OCI-LY7 (cell line): Measurements from ENCODE around the gene FAM151A. TPM values are rescaled to one million over a fixed set of nuclear protein-coding genes. Genes with fewer than 3 reads are reported as not detected.

Source experiments
- BruUV-seq: library from RNA; stranded (reverse); fragments of 400-500 nt; replicated peaks from 2 replicates; lab custom pipeline; 2021; lab: Mats Ljungman, UMichigan
- CTCF ChIA-PET: fragments of 300-600 bp; sonication (Branson Sonifier 250); formaldehyde crosslinking; loops from one replicate; lab custom pipeline; 2022; ENCODE audit warnings: antibody characterized with exemption; ENCODE audit not compliant: unreplicated experiment; lab: Charles Lee
- POLR2A ChIA-PET: fragments of 300-600 bp; sonication (Branson Sonifier 250); formaldehyde crosslinking; loops from one replicate; lab custom pipeline; 2022; ENCODE audit warnings: antibody characterized with exemption; lab: Charles Lee
- DNase-seq: peaks from one replicate; pipeline ENCODE4 v3.0.0-alpha.2; 2015; ENCODE audit warnings: low spot score
- H2AFZ ChIP-seq: fragments of 200-600 bp; sonication (generic), shearing (Covaris generic); 2 replicates; pipeline ENCODE4 v1.6.1; 2014; ENCODE audit warnings: mild to moderate bottlenecking, antibody characterized with exemption, low read length, moderate library complexity
- H3K27ac ChIP-seq: fragments of 200-600 bp; sonication (generic); 2 replicates; pipeline ENCODE4 v1.5.1; 2014; ENCODE audit warnings: mixed run types, low read depth, mild to moderate bottlenecking, moderate library complexity, low read length, inconsistent platforms; ENCODE audit not compliant: poor library complexity, severe bottlenecking
- H3K36me3 ChIP-seq: fragments of 200-600 bp; sonication (generic); 2 replicates; pipeline ENCODE4 v1.6.1; 2014; ENCODE audit warnings: mild to moderate bottlenecking, antibody characterized with exemption, low read length, moderate library complexity, mixed read lengths; ENCODE audit not compliant: insufficient read depth
- H3K4me1 ChIP-seq: fragments of 200-600 bp; sonication (generic); 2 replicates; pipeline ENCODE4 v1.5.1; 2014; ENCODE audit warnings: mild to moderate bottlenecking, low read length; ENCODE audit not compliant: insufficient read depth, poor library complexity, severe bottlenecking
- H3K4me2 ChIP-seq: fragments of 200-600 bp; sonication (generic); 2 replicates; pipeline ENCODE4 v1.6.1; 2014; ENCODE audit warnings: mild to moderate bottlenecking, low read length
- H3K4me3 ChIP-seq: fragments of 200-600 bp; sonication (generic); 2 replicates; pipeline ENCODE4 v1.5.1; 2014; ENCODE audit warnings: mild to moderate bottlenecking, low read depth, low read length; ENCODE audit not compliant: poor library complexity, severe bottlenecking
- H3K79me2 ChIP-seq: fragments of 200-600 bp; sonication (generic); 2 replicates; pipeline ENCODE4 v1.6.1; 2016; ENCODE audit warnings: low read depth, mild to moderate bottlenecking, low read length, moderate library complexity, mixed read lengths; ENCODE audit not compliant: insufficient read depth
- H3K9me2 ChIP-seq: fragments of 200-600 bp; sonication (generic); 2 replicates; pipeline ENCODE4 v1.6.1; 2016; ENCODE audit warnings: mild to moderate bottlenecking, low read length, mixed read lengths; ENCODE audit not compliant: insufficient read depth
- H3K9me3 ChIP-seq: fragments of 200-600 bp; sonication (generic); 2 replicates; pipeline ENCODE4 v1.6.1; 2014; ENCODE audit warnings: mild to moderate bottlenecking, mixed run types, low read length, mixed read lengths
- H4K20me1 ChIP-seq: fragments of 200-600 bp; sonication (generic); 2 replicates; pipeline ENCODE4 v1.6.1; 2014; ENCODE audit warnings: mild to moderate bottlenecking, antibody characterized with exemption, low read length, moderate library complexity, mixed read lengths; ENCODE audit not compliant: insufficient read depth
- EZH2phosphoT487 ChIP-seq: fragments of 200-600 bp; sonication (generic); IDR thresholded peaks from 2 replicates; pipeline ENCODE4 v1.6.1; 2018; ENCODE audit warnings: low read depth, borderline replicate concordance, mild to moderate bottlenecking, mixed run types, antibody characterized with exemption, low read length, moderate library complexity, mixed read lengths
- intact Hi-C: fragments of 100-400 bp; cut with micrococcal nuclease; formaldehyde crosslinking; loops from one replicate; pipeline ENCODE4 v1.10.0; 2022; ENCODE audit not compliant: unreplicated experiment
- total RNA-seq, 2 experiments: library from RNA; depleted of rRNA in 1 of 2; stranded (reverse); fragments of >200 nt in 1 of 2; shearing (Covaris generic) in 1 of 2; gene quantifications; 2 replicates each; pipeline ENCODE4 v1.2.3, GENCODE V29; 2014 to 2022
- TF ChIP-seq, protein P1 (sequence below): fragments of 200-600 bp; sonication (generic); conservative IDR thresholded peaks from 2 replicates; pipeline ENCODE4 v1.5.1; 2014; ENCODE audit warnings: mild to moderate bottlenecking, antibody characterized with exemption, low read length, moderate library complexity, mixed read lengths

FAM151A gene
- total RNA-seq, 2 experiments from 2014 or later, result not detected

DNA sequence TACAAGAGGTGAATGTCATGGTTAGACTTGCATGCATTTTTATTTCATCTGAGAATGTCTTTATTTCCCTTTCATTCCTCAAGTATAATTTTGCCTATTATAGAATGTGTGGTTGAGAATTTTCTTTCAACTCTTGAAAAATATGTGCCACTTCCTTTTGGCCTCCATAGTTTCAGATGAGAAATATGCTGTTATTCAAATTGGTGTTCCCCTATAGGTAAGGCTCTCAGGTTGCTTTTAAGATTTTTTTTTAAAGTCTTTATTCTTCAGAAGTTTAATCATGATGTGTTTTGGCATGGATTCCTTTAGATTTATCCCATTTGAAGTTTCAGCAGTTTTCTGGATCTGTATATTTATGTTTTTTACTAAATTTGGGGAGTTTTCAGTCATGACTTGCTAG is 20.4 kb upstream of the FAM151A start:
- intact Hi-C loops, result no loop called here
- peaks cover 7% of the 10 kb centered on the region; the same call in 1 of the 2 replicates for H3K9me3 ChIP-seq
- H3K36me3 ChIP-seq, result no peaks in the 10 kb centered on the region
- no peaks in the 10 kb centered on the region for H3K9me2 ChIP-seq
- no peaks in the 10 kb centered on the region for H3K79me2 ChIP-seq
- no TSS peak for BruUV-seq
- H3K4me3 ChIP-seq, result no peak overlapping the region
- H3K4me2 ChIP-seq, result no peak overlapping the region
- no peaks in the 10 kb centered on the region for H3K4me1 ChIP-seq
- CTCF ChIA-PET, result no interaction called here
- no peak for TF ChIP-seq EZH2phosphoT487
- TF ChIP-seq, protein P1, sequence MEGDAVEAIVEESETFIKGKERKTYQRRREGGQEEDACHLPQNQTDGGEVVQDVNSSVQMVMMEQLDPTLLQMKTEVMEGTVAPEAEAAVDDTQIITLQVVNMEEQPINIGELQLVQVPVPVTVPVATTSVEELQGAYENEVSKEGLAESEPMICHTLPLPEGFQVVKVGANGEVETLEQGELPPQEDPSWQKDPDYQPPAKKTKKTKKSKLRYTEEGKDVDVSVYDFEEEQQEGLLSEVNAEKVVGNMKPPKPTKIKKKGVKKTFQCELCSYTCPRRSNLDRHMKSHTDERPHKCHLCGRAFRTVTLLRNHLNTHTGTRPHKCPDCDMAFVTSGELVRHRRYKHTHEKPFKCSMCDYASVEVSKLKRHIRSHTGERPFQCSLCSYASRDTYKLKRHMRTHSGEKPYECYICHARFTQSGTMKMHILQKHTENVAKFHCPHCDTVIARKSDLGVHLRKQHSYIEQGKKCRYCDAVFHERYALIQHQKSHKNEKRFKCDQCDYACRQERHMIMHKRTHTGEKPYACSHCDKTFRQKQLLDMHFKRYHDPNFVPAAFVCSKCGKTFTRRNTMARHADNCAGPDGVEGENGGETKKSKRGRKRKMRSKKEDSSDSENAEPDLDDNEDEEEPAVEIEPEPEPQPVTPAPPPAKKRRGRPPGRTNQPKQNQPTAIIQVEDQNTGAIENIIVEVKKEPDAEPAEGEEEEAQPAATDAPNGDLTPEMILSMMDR, result no peak
- POLR2A ChIA-PET, result no interaction called here
- no peak for DNase-seq
- no peak overlapping the region for H3K27ac ChIP-seq
- H2AFZ ChIP-seq, result no peak overlapping the region
- no peaks in the 10 kb centered on the region for H4K20me1 ChIP-seq

DNA sequence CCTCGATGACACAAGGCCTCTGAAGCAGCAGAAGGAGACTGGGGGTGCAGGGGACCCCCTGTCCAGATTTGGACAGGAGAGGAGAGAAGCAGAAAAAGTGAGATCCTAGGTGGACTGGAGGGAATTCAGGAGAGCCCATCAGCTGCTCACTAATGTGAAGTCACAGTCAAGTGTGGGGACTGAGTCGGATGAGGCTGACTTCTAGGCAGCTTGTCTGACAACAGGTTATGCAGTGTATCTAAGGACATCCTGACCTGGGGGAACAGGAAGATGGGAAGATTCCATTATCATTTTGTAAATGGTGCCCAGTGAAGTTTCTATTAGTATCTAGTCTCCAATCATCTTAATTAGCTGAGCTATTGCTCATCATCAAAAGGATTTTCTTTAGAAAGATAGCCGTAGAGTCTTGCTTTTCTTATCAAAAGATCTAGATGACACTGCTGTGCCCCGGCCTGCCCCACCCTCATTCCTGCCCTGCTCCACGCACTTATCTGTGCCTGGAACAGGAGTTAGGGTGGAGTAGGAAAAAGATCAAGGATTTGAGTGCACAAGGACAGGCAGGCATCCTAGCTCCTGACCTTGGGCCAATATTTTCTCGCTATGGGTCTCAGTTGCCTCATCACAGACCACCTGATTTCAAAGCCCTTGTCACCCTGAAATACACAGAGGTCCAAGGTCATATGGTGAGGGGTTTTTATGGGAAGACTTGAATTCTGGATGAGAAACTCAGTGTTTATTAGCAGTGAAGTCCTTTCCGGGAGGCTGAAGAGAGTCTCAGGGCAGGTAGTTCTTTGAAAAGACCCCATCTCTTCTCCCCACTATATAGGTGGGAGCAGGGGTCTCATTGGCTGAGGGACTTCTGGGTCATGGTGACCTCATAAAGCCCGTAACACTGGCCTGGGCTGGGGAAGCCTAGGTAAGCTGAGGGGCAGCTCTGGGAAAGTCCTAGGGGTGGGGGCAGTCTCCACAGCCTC is 17.8 kb upstream of the FAM151A start, which contains the start of gene MROH7:
Gene MROH7 (plus strand): TSS at position 924 of the 974 bp plus-strand sequence. CDS start 11,141 bp downstream, outside the sequence.
- Histone ChIP-seq H3K9me2 (no peaks in the 10 kb centered on the region), H3K4me2 (no peak within 1 kb of the TSS), H3K9me3 (peaks cover 7% of the 10 kb centered on the region; the same call in 1 of the 2 replicates), H3K4me1 (no peaks in the 10 kb centered on the region), H2AFZ (no peak within 1 kb of the TSS), H3K4me3 (no peak within 1 kb of the TSS), H3K79me2 (no peaks in the 10 kb centered on the region), H3K27ac (no peak within 1 kb of the TSS), H3K36me3 (no peaks in the 10 kb centered on the region), H4K20me1 (no peaks in the 10 kb centered on the region)
- DNase-seq, result no peak
- ChIA-PET CTCF (no interaction called here), POLR2A (interaction anchor here (0.5 to 0.6 kb wide), 2 partner anchors 43 to 79 kb away, joined by 4 to 6 read pairs; no protein-coding TSS in a partner anchor)
- intact Hi-C loops, result no loop called here
- no TSS peak for BruUV-seq
- TF ChIP-seq, protein P1, result no peak
- no peak for TF ChIP-seq EZH2phosphoT487
